ENCODE results near the gene CD4. TPM values are rescaled to one million over a fixed set of nuclear protein-coding genes. Genes with fewer than 3 reads are reported as not detected.
A peak's percentile ranks its signal among the peaks of the same experiment; 100 is the strongest.

The CD4 gene
- total RNA-seq, 1 donor from 2014 or later, result 7.4 TPM

GRCh38 chr12:6818645-6819044 lies 29.3 kb downstream of the CD4 start:
- DNase-seq, result no peak
- Histone ChIP-seq H3K9me3 (replicated peaks) (no peaks in the 10 kb centered on the region), H3K4me1 (peaks cover 16% of the 10 kb centered on the region), H3K27me3 (ENCODE audit: low read depth) (peaks cover 31% of the 10 kb centered on the region), H3K4me3 (no peak overlapping the region), H3K27ac (replicated peaks) (no peak overlapping the region), H3K36me3 (no peaks in the 10 kb centered on the region)
- intact Hi-C loops (cut with micrococcal nuclease), result no loop called here
- no peak for TF ChIP-seq CTCF (IDR thresholded peaks at IDR 0.05; ENCODE audit: borderline replicate concordance)

GRCh38 chr12:6819106-6820030 lies 30.0 kb downstream of the CD4 start:
- DNase-seq, result no peak

GRCh38 chr12:6820166-6820565 lies 30.8 kb downstream of the CD4 start:
- no peak for DNase-seq
- Histone ChIP-seq H3K27me3 (ENCODE audit: low read depth) (peaks cover 24% of the 10 kb centered on the region), H3K9me3 (replicated peaks) (no peaks in the 10 kb centered on the region), H3K27ac (replicated peaks) (no peak overlapping the region), H3K36me3 (no peaks in the 10 kb centered on the region), H3K4me3 (no peak overlapping the region), H3K4me1 (peaks cover 18% of the 10 kb centered on the region)
- intact Hi-C loops (cut with micrococcal nuclease), result no loop called here
- TF ChIP-seq CTCF (IDR thresholded peaks at IDR 0.05; ENCODE audit: borderline replicate concordance), result no peak

More at GRCh38 chr12:6819106-6820030, 30.0 kb downstream of the CD4 start:
- TF ChIP-seq CTCF (IDR thresholded peaks at IDR 0.05; ENCODE audit: borderline replicate concordance), result no peak
- H3K9me3 ChIP-seq (replicated peaks), result no peaks in the 10 kb centered on the region
- H3K4me1 ChIP-seq, result peaks cover 16% of the 10 kb centered on the region
- no peaks in the 10 kb centered on the region for H3K36me3 ChIP-seq
- peaks cover 30% of the 10 kb centered on the region for H3K27me3 ChIP-seq (ENCODE audit: low read depth)
- H3K4me3 ChIP-seq, result no peak overlapping the region
- intact Hi-C loops (cut with micrococcal nuclease), result no loop called here
- H3K27ac ChIP-seq (replicated peaks), result no peak overlapping the region

GRCh38 chr12:6821591-6822425 lies 32.5 kb downstream of the CD4 start, which contains the start of gene GPR162:
GPR162 (plus strand) TSS chr12:6821821; CDS start chr12:6823899, 2,078 bp downstream.
- Histone ChIP-seq H3K4me1 (peaks cover 29% of the 10 kb centered on the region), H3K4me3 (peak within 1 kb of the TSS; percentile 67), H3K36me3 (no peaks in the 10 kb centered on the region), H3K27me3 (ENCODE audit: low read depth) (peaks cover 24% of the 10 kb centered on the region), H3K9me3 (replicated peaks) (no peaks in the 10 kb centered on the region), H3K27ac (replicated peaks) (peak within 1 kb of the TSS; percentile 66)
- TF ChIP-seq CTCF (IDR thresholded peaks at IDR 0.05; ENCODE audit: borderline replicate concordance), result no peak
- peak; percentile 72 for DNase-seq
- intact Hi-C loops (cut with micrococcal nuclease), result no loop called here

GRCh38 chr12:6822426-6823135 lies 33.3 kb downstream of the CD4 start:
- TF ChIP-seq CTCF (IDR thresholded peaks at IDR 0.05; ENCODE audit: borderline replicate concordance), result no peak
- intact Hi-C loops (cut with micrococcal nuclease), result no loop called here
- H3K27me3 ChIP-seq (ENCODE audit: low read depth), result peaks cover 24% of the 10 kb centered on the region
- H3K4me3 ChIP-seq, result peak overlapping the region; percentile 67
- H3K27ac ChIP-seq (replicated peaks), result no peak overlapping the region
- DNase-seq, result no peak
- H3K9me3 ChIP-seq (replicated peaks), result no peaks in the 10 kb centered on the region
- H3K4me1 ChIP-seq, result peaks cover 36% of the 10 kb centered on the region
- no peaks in the 10 kb centered on the region for H3K36me3 ChIP-seq
